ENCODE results near the gene ATN1.

The ATN1 gene

GRCh38 chr12:6944381-6945186 lies 16.8 kb downstream of the ATN1 start:
- peak; percentile 96 for DNase-seq (ENCODE audit: low read depth, low spot score)

- DNase-seq (ENCODE audit: low read depth, low spot score) = no peak
Observed at GRCh38 chr12:6945613-6946012, 17.9 kb downstream of the ATN1 start.

- DNase-seq (ENCODE audit: low read depth, low spot score) = peak; percentile 44
Observed at GRCh38 chr12:6946033-6946919, 18.5 kb downstream of the ATN1 start.

- DNase-seq (ENCODE audit: low read depth, low spot score) = no peak
Observed at GRCh38 chr12:6946920-6947374, 19.2 kb downstream of the ATN1 start.

GRCh38 chr12:6947615-6948014 lies 19.9 kb downstream of the ATN1 start:
- no peak for DNase-seq (ENCODE audit: low read depth, low spot score)

- DNase-seq (ENCODE audit: low read depth, low spot score) = no peak
Observed at GRCh38 chr12:6948873-6949594, 21.3 kb downstream of the ATN1 start.

GRCh38 chr12:6950401-6950801 lies 22.6 kb downstream of the ATN1 start:
- DNase-seq (ENCODE audit: low read depth, low spot score) = no peak

GRCh38 chr12:6950811-6951540 lies 23.2 kb downstream of the ATN1 start, which contains the start of gene PTPN6:
PTPN6 (plus strand) TSS chr12:6951356; CDS start chr12:6951513, 157 bp downstream.
- DNase-seq (ENCODE audit: low read depth, low spot score) = no peak

GRCh38 chr12:6951551-6952120 lies 23.9 kb downstream of the ATN1 start:
- no peak for DNase-seq (ENCODE audit: low read depth, low spot score)

GRCh38 chr12:6952121-6952862 lies 24.5 kb downstream of the ATN1 start:
- DNase-seq (ENCODE audit: low read depth, low spot score) = no peak

- DNase-seq (ENCODE audit: low read depth, low spot score) = no peak
Observed at GRCh38 chr12:6952863-6953441, 25.2 kb downstream of the ATN1 start.

- peak; percentile 59 for DNase-seq (ENCODE audit: low read depth, low spot score)
Observed at GRCh38 chr12:6953442-6954315, 25.9 kb downstream of the ATN1 start.

GRCh38 chr12:6954316-6955107 lies 26.8 kb downstream of the ATN1 start:
- no peak for DNase-seq (ENCODE audit: low read depth, low spot score)

- DNase-seq (ENCODE audit: low read depth, low spot score) = no peak
Observed at GRCh38 chr12:6955108-6956020, 27.6 kb downstream of the ATN1 start.

- no peak for DNase-seq (ENCODE audit: low read depth, low spot score)
Observed at GRCh38 chr12:6956021-6956727, 28.4 kb downstream of the ATN1 start.

GRCh38 chr12:6957151-6957701 lies 29.5 kb downstream of the ATN1 start:
- no peak for DNase-seq (ENCODE audit: low read depth, low spot score)
